ENCODE measurements around the gene TCHH.

The TCHH gene

DNA sequence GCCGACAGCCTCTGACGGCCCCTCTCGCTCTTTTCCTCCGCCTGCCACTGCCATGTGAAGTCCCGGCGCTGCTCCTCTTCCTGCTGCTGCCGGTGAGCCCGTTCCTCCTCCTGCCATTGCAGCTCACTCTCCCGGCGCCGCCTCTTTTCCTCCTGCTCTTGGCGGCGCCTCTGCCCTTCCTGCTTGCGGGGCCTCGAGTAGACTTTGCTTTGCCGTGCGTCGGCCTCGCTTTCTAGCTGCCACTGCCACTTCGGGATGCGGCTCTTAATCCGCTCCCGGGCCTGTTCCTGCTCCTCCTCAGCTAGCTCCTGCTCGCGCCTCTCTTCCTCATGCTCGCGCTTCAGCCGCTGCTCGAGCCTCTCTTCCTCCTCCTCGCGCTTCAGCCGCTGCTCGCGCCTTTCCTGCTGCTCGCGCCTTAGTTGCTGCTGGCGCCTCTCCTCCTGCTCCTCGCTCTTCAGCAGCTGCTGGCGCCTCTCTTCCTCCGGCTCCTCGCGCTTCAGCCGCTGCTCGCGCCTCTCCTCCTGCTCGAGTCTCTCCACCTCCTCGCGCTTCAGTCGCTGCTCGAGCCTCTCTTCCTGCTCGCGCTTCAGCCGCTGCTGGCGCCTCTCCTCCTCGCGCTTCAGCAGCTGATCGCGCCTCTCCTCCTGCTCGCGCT lies 4.3 kb downstream of the TCHH start:
- peaks cover 4% of the 10 kb centered on the region for H3K9me3 ChIP-seq (ENCODE audit: control insufficient read depth, insufficient read depth, low read length)
- H3K36me3 ChIP-seq (ENCODE audit: control insufficient read depth, insufficient read depth, low read length): no peaks in the 10 kb centered on the region
- no peak overlapping the region for H3K9ac ChIP-seq (ENCODE audit: low read depth, low read length)
- no peaks in the 10 kb centered on the region for H3K4me1 ChIP-seq (ENCODE audit: control insufficient read depth, insufficient read depth, low read length)
- peaks cover 98% of the 10 kb centered on the region for H3K27me3 ChIP-seq (ENCODE audit: control insufficient read depth, insufficient read depth, low read length)
- H3K4me3 ChIP-seq (ENCODE audit: low read depth, low read length): peak overlapping the region; percentile 44

DNA sequence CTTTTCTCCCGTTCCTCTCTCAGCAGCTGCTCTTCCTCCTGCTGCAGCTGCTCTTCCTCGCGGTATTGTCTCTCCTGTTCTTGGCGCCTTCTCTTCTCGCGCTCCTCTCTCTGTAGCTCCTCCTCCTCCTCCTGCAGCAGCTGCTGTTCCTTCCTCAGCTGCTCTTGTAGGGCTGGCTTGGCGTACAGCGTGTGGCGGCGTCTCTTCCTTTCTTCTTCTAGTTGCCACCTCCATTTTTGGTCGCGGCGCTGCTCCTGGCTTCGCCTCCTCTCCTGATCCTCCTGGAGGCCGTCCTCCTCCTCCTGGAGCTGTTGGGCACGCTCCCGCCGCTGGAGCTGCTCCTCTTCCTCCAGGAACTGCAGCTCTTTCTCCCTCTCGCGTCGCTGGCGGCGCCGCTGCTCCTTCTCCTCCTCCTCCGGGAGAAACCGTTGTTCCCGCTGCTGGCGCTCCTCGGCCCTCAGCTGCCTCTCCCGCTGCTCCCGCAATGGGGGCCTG lies 4.8 kb downstream of the TCHH start:
- Histone ChIP-seq H3K4me3 (ENCODE audit: low read depth, low read length) (peak overlapping the region; percentile 44), H3K9me3 (ENCODE audit: control insufficient read depth, insufficient read depth, low read length) (peaks cover 4% of the 10 kb centered on the region), H3K36me3 (ENCODE audit: control insufficient read depth, insufficient read depth, low read length) (no peaks in the 10 kb centered on the region), H3K27me3 (ENCODE audit: control insufficient read depth, insufficient read depth, low read length) (peaks cover 98% of the 10 kb centered on the region), H3K9ac (ENCODE audit: low read depth, low read length) (no peak overlapping the region), H3K4me1 (ENCODE audit: control insufficient read depth, insufficient read depth, low read length) (no peaks in the 10 kb centered on the region)

GRCh38 chr1:152109998-152110294 lies 5.3 kb downstream of the TCHH start:
- H3K4me3 ChIP-seq (ENCODE audit: low read depth, low read length): peak overlapping the region; percentile 44
- peaks cover 98% of the 10 kb centered on the region for H3K27me3 ChIP-seq (ENCODE audit: control insufficient read depth, insufficient read depth, low read length)
- H3K9me3 ChIP-seq (ENCODE audit: control insufficient read depth, insufficient read depth, low read length): peaks cover 4% of the 10 kb centered on the region
- H3K4me1 ChIP-seq (ENCODE audit: control insufficient read depth, insufficient read depth, low read length): no peaks in the 10 kb centered on the region
- H3K9ac ChIP-seq (ENCODE audit: low read depth, low read length): no peak overlapping the region
- H3K36me3 ChIP-seq (ENCODE audit: control insufficient read depth, insufficient read depth, low read length): no peaks in the 10 kb centered on the region

DNA sequence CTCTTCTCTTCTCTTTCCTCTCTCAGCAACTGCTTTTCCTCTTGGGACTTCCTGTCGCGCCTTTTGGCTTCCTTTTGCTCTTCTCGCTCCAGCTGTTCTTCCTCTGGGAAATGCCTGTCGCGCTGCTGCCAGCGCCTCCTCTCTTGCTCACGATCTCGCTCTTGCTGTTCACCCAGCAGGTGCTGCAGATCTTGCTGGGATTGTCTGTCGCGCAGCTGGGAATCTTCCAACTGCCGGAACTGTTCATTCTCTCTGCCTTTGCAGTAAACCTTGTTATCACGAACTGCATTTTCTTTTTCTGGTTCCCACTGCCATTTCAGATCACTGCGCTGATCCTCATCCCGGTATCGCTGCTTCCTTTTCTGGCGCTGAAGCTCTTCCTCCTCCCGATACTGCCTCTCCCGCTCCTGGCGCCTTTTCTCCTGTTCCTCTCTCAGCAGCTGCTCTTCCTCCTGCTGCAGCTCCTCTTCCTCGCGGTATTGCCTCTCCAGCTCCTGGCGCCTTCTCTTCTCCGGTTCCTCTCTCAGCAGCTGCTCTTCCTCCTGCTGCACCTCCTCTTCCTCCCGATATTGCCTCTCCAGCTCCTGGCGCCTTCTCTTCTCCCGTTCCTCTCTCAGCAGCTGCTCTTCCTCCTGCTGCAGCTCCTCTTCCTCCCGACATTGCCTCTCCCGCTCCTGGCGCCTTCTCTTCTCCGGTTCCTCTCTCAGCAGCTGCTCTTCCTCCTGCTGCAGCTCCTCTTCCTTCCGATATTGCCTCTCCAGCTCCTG lies 5.8 kb downstream of the TCHH start:
- Histone ChIP-seq H3K4me1 (ENCODE audit: control insufficient read depth, insufficient read depth, low read length) (no peaks in the 10 kb centered on the region), H3K9me3 (ENCODE audit: control insufficient read depth, insufficient read depth, low read length) (peaks cover 4% of the 10 kb centered on the region), H3K9ac (ENCODE audit: low read depth, low read length) (no peak overlapping the region), H3K36me3 (ENCODE audit: control insufficient read depth, insufficient read depth, low read length) (no peaks in the 10 kb centered on the region), H3K4me3 (ENCODE audit: low read depth, low read length) (peak overlapping the region; percentile 44), H3K27me3 (ENCODE audit: control insufficient read depth, insufficient read depth, low read length) (peaks cover 98% of the 10 kb centered on the region)

DNA sequence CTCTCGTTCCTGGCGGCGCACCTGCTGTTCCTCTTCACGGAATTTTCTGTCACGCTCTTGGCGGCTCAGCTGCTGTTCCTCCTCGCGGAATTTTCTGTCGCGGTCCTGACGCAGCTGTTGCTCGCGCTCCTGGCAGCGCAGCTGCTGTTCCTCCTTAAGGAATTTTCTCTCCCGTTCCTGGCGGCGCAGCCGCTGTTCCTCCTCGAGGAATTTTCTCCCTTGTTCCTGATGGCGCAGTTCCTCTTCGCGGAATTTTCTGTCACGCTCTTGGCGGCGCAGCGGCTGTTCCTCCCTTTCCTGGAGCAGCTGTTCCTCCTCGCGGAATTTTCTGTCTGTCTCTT lies 6.4 kb downstream of the TCHH start:
- Histone ChIP-seq H3K9me3 (ENCODE audit: control insufficient read depth, insufficient read depth, low read length) (peaks cover 4% of the 10 kb centered on the region), H3K9ac (ENCODE audit: low read depth, low read length) (no peak overlapping the region), H3K27me3 (ENCODE audit: control insufficient read depth, insufficient read depth, low read length) (peaks cover 98% of the 10 kb centered on the region), H3K4me3 (ENCODE audit: low read depth, low read length) (peak overlapping the region; percentile 44), H3K36me3 (ENCODE audit: control insufficient read depth, insufficient read depth, low read length) (no peaks in the 10 kb centered on the region), H3K4me1 (ENCODE audit: control insufficient read depth, insufficient read depth, low read length) (no peaks in the 10 kb centered on the region)

DNA sequence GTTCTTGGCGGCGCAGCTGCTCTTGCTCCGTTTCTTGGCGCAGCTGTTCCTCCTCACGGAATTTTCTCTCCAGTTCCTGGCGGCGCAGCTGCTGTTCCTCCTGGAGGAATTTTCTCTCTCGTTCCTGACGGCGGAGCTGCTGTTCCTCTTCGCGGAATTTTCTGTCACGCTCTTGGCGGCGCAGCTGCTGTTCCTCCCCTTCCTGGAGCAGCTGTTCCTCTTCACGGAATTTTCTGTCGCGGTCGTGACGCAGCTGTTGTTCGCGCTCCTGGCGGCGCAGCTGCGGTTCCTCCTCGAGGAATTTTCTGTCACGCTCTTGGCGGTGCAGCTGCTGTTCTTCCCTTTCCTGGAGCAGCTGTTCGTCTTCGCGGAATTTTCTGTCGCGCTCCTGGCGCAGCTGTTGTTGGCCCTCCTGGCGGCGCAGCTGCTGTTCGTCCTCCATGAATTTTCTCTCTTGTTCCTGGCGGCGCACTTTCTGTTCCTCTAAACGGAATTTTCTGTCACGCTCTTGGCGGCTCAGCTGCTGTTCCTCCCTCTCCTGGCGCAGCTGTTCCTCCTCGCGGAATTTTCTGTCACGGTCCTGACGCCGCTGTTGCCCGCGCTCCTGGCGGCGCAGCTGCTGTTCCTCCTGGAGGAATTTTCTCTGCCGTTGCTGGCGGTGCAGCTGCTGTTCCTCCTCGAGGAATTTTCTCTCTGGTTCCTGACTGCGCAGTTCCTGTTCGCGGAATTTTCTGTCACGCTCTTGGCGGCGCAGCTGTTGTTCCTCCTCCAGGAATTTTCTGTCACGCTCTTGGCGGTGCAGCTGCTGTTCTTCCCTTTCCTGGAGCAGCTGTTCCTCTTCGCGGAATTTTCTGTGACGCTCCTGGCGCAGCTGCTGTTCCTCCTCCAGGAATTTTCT lies 7.0 kb downstream of the TCHH start:
- no peaks in the 10 kb centered on the region for H3K4me1 ChIP-seq (ENCODE audit: control insufficient read depth, insufficient read depth, low read length)
- H3K4me3 ChIP-seq (ENCODE audit: low read depth, low read length): peak overlapping the region; percentile 44
- H3K9me3 ChIP-seq (ENCODE audit: control insufficient read depth, insufficient read depth, low read length): peaks cover 4% of the 10 kb centered on the region
- H3K27me3 ChIP-seq (ENCODE audit: control insufficient read depth, insufficient read depth, low read length): peaks cover 96% of the 10 kb centered on the region
- no peak overlapping the region for H3K9ac ChIP-seq (ENCODE audit: low read depth, low read length)
- no peaks in the 10 kb centered on the region for H3K36me3 ChIP-seq (ENCODE audit: control insufficient read depth, insufficient read depth, low read length)

DNA sequence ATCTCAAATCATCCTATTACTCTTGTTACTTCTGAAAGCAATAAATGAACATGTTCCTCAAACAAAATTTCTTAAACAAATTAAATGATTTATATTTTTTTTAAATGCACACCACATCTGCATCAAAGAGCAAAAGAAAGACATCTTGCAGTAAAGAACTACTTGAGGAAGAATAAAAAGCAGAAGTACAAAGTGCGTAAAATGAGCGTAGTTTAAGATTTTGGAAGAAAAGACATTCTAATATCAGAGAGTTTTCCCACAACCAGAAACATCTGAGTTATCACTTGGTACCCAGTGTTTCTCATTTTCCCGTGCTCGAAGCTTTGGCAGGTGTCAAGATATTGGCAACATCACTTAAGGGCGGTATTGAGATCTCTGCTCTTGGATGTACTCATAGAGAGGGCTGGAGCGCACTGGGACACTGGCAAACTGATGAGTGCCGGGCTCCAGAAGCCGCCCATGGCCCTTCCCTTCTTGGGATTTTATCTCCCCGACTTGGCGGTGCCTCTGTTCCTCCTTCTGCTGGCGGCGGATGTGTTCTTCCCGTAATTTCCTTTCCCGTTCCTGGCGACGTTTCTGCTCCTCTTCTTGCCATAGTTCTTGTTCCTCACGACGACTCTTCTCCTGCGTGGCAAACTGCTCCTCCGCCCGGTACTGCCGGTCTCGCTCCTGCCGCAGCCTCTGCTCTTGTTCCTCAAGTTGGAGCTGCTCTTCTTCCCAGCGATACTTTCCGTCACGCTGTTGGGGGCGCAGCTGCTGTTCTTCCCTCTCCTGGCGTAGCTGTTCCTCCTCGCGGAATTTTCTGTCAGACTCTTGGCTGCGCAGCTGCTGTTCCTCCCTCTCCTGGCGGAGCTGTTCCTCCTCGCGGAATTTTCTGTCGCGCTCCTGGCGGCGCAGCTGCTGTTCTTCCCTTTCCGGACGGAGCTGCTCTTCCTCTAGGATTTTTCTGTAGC lies 7.9 kb downstream of the TCHH start:
- Histone ChIP-seq H3K4me1 (ENCODE audit: control insufficient read depth, insufficient read depth, low read length) (no peaks in the 10 kb centered on the region), H3K4me3 (ENCODE audit: low read depth, low read length) (peak overlapping the region; percentile 44), H3K27me3 (ENCODE audit: control insufficient read depth, insufficient read depth, low read length) (peaks cover 90% of the 10 kb centered on the region), H3K36me3 (ENCODE audit: control insufficient read depth, insufficient read depth, low read length) (no peaks in the 10 kb centered on the region), H3K9me3 (ENCODE audit: control insufficient read depth, insufficient read depth, low read length) (peaks cover 4% of the 10 kb centered on the region), H3K9ac (ENCODE audit: low read depth, low read length) (no peak overlapping the region)

GRCh38 chr1:152104854-152105253 lies 10.4 kb downstream of the TCHH start:
- Histone ChIP-seq H3K27me3 (ENCODE audit: control insufficient read depth, insufficient read depth, low read length) (peaks cover 68% of the 10 kb centered on the region), H3K36me3 (ENCODE audit: control insufficient read depth, insufficient read depth, low read length) (no peaks in the 10 kb centered on the region), H3K9me3 (ENCODE audit: control insufficient read depth, insufficient read depth, low read length) (peaks cover 4% of the 10 kb centered on the region), H3K4me1 (ENCODE audit: control insufficient read depth, insufficient read depth, low read length) (no peaks in the 10 kb centered on the region), H3K4me3 (ENCODE audit: low read depth, low read length) (no peak overlapping the region), H3K9ac (ENCODE audit: low read depth, low read length) (no peak overlapping the region)

GRCh38 chr1:152096931-152097330 lies 18.3 kb downstream of the TCHH start:
- Histone ChIP-seq H3K9ac (ENCODE audit: low read depth, low read length) (no peak overlapping the region), H3K4me1 (ENCODE audit: control insufficient read depth, insufficient read depth, low read length) (no peaks in the 10 kb centered on the region), H3K27me3 (ENCODE audit: control insufficient read depth, insufficient read depth, low read length) (no peaks in the 10 kb centered on the region), H3K4me3 (ENCODE audit: low read depth, low read length) (no peak overlapping the region), H3K36me3 (ENCODE audit: control insufficient read depth, insufficient read depth, low read length) (no peaks in the 10 kb centered on the region), H3K9me3 (ENCODE audit: control insufficient read depth, insufficient read depth, low read length) (no peaks in the 10 kb centered on the region)

DNA sequence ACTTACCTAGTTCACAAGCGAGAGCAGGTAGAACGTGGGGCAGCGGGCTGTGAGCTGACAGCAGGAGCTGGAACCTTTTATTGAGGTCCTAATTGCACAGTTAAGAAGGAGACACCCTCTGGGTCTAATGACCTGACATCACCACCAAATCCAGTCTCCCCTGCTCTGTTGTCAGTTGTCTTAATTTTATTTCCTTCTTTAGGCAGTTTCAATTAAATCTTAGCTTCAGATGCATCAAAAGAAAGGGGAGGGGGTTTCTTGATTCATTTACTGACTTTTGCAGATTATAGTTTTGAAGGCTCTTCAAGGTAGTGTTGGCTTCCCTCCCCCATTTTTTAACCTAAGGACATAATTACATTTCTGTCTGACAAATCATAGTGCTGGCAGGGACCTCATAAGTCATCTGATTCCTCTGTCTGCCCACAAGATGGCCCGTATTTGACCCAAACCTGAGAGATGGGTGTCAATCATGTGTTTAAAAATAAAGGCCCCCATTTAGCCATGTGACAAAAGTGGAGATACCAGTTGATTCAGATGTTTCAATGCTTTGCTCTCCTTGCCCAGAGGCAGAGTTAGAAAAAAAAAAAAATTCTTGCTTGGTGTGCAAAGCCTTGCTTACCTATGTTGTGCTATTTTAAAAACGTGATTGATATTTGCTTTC lies 26.1 kb downstream of the TCHH start, which contains the start of gene TCHHL1:
Gene TCHHL1 (minus strand): TSS at position 51 of the 661 bp plus-strand sequence. CDS start 921 bp downstream, outside the sequence.
- Histone ChIP-seq H3K4me1 (ENCODE audit: control insufficient read depth, insufficient read depth, low read length) (no peaks in the 10 kb centered on the region), H3K27me3 (ENCODE audit: control insufficient read depth, insufficient read depth, low read length) (peaks cover 24% of the 10 kb centered on the region), H3K9me3 (ENCODE audit: control insufficient read depth, insufficient read depth, low read length) (no peaks in the 10 kb centered on the region), H3K36me3 (ENCODE audit: control insufficient read depth, insufficient read depth, low read length) (no peaks in the 10 kb centered on the region), H3K4me3 (ENCODE audit: low read depth, low read length) (no peak within 1 kb of the TSS), H3K9ac (ENCODE audit: low read depth, low read length) (no peak within 1 kb of the TSS)
